Liver (tissue), 9 donors: ENCODE data around the gene REXO1. TPM values are rescaled to one million over a fixed set of nuclear protein-coding genes. Genes with fewer than 3 reads are reported as not detected.

Experiments used
- DNase-seq: peaks from one replicate; pipeline ENCODE4 v3.0.0-alpha.2; 2017; ENCODE audit warnings: low spot score
- H3K27ac ChIP-seq, 2 donors: one replicate each; pipeline ENCODE4 v1.7.0; 2013; ENCODE audit warnings: inconsistent platforms in 2 of 2, low read length in 2 of 2, control low read depth in 1 of 2, low read depth in 1 of 2, mild to moderate bottlenecking in 1 of 2
- H3K27me3 ChIP-seq, 4 donors: one replicate each; pipeline versions ENCODE4 v1.6.1 to v1.7.0; 2013; ENCODE audit warnings: low read length in 3 of 4, inconsistent platforms in 1 of 4, mild to moderate bottlenecking in 1 of 4, moderate library complexity in 1 of 4; ENCODE audit not compliant: control insufficient read depth in 4 of 4, insufficient read depth in 4 of 4
- H3K36me3 ChIP-seq, 4 donors: one replicate each; pipeline versions ENCODE4 v1.6.1 to v1.7.0; 2013; ENCODE audit warnings: low read length in 3 of 4, mild to moderate bottlenecking in 3 of 4, low read depth in 1 of 4, moderate library complexity in 1 of 4; ENCODE audit not compliant: control insufficient read depth in 4 of 4, insufficient read depth in 3 of 4
- H3K4me1 ChIP-seq, 4 donors: one replicate each; pipeline versions ENCODE4 v1.6.1 to v1.7.0; 2013; ENCODE audit warnings: low read length in 3 of 4, mild to moderate bottlenecking in 3 of 4, moderate library complexity in 1 of 4; ENCODE audit not compliant: control insufficient read depth in 4 of 4, insufficient read depth in 4 of 4
- H3K4me3 ChIP-seq, 3 donors: one replicate each; pipeline versions ENCODE4 v1.6.1 to v1.7.0; 2013; ENCODE audit warnings: low read length in 3 of 3, control low read depth in 1 of 3, low read depth in 1 of 3, mild to moderate bottlenecking in 1 of 3
- H3K9ac ChIP-seq, 2 donors: one replicate each; pipeline ENCODE4 v1.7.0; 2013; ENCODE audit warnings: low read length in 2 of 2, mild to moderate bottlenecking in 2 of 2, moderate library complexity in 2 of 2, control low read depth in 1 of 2, low read depth in 1 of 2
- H3K9me3 ChIP-seq, 4 donors: one replicate each; pipeline versions ENCODE4 v1.6.1 to v1.7.0; 2013; ENCODE audit warnings: low read length in 3 of 4; ENCODE audit not compliant: control insufficient read depth in 4 of 4
- CTCF ChIP-seq: fragments of 150-350 bp; IDR thresholded peaks from 2 replicates; pipeline ENCODE4 v1.5.1; 2017; ENCODE audit warnings: improper control_type of control experiment, low read depth, low read length; ENCODE audit not compliant: missing input control
- FOXA1 ChIP-seq: IDR thresholded peaks from 2 replicates; pipeline ENCODE4 v1.6.1; 2016; ENCODE audit warnings: antibody characterized with exemption
- FOXA2 ChIP-seq: IDR thresholded peaks from 2 replicates; pipeline ENCODE4 v1.6.1; 2016; ENCODE audit warnings: antibody characterized with exemption
- HNF4A ChIP-seq, 2 donors: conservative IDR thresholded peaks; 2 replicates each; pipeline ENCODE4 v1.6.1; 2016; ENCODE audit warnings: antibody characterized with exemption in 2 of 2, mild to moderate bottlenecking in 2 of 2
- HNF4G ChIP-seq: IDR thresholded peaks from 2 replicates; pipeline ENCODE4 v1.6.1; 2016; ENCODE audit warnings: antibody characterized with exemption
- JUND ChIP-seq, 2 donors: IDR thresholded peaks; 2 replicates each; pipeline ENCODE4 v1.6.1; 2016; ENCODE audit warnings: antibody characterized with exemption in 2 of 2
- MAX ChIP-seq: IDR thresholded peaks from 2 replicates; pipeline ENCODE4 v1.6.1; 2016; ENCODE audit warnings: antibody characterized with exemption
- NR2F2 ChIP-seq: IDR thresholded peaks from 2 replicates; pipeline ENCODE4 v1.6.1; 2016; ENCODE audit warnings: antibody characterized with exemption
- RXRA ChIP-seq, 2 donors: IDR thresholded peaks; 2 replicates each; pipeline ENCODE4 v1.6.1; 2017 to 2018; ENCODE audit warnings: antibody characterized with exemption in 2 of 2, mild to moderate bottlenecking in 1 of 2
- SP1 ChIP-seq: IDR thresholded peaks from 2 replicates; pipeline ENCODE4 v1.6.1; 2018; ENCODE audit warnings: antibody characterized with exemption, mild to moderate bottlenecking
- TAF1 ChIP-seq: conservative IDR thresholded peaks from 2 replicates; pipeline ENCODE4 v1.6.1; 2016; ENCODE audit warnings: antibody characterized with exemption, mild to moderate bottlenecking
- YY1 ChIP-seq: IDR thresholded peaks from 2 replicates; pipeline ENCODE4 v1.6.1; 2016; ENCODE audit warnings: antibody characterized with exemption, mild to moderate bottlenecking
- ZBTB33 ChIP-seq: IDR thresholded peaks from 2 replicates; pipeline ENCODE4 v1.6.1; 2016; ENCODE audit warnings: antibody characterized with exemption
- WGBS: extraction: QIAGEN DNeasy Blood & Tissue Kit; methylation state at CpG from one replicate; pipeline ENCODE4 v1.1.7; 2013; 5-methylcytosine and 5-hydroxymethylcytosine counted together
- polyA plus RNA-seq, 2 donors: library from polyadenylated mRNA; stranded (reverse) in 1 of 2; unstranded in 1 of 2; fragments of 200-250 nt in 1 of 2; fragments of >200 nt in 1 of 2; fragmentation: Nextera tagmentation in 1 of 2; extraction: Ambion mirVana in 1 of 2; gene quantifications; one replicate each; pipeline versions ENCODE4 v1.2.1 to v1.2.3, GENCODE V29; 2013 to 2015
- total RNA-seq, 2 donors: library from RNA; depleted of rRNA; stranded (reverse); fragments of >200 nt; gene quantifications; one replicate each; pipeline ENCODE4 v1.2.3, GENCODE V29; 2014
- donor health status: healthy.
- donor health status: healthy.
- donor health status: healthy.
- donor health status: healthy.
- donor health status: healthy.

Gene REXO1
- total and polyA plus RNA-seq, 4 donors, result 2.0 to 11.5 (median 9.2) TPM

- TF ChIP-seq CTCF, result peak; percentile 90
Observed at GRCh38 chr19:1853295-1854038, 5.2 kb upstream of the REXO1 start (continued).

GRCh38 chr19:1852581-1853128, 4.4 kb upstream of the REXO1 start:
- WGBS, result 82% methylated on average over 9 of the region's 9 CpGs
- Histone ChIP-seq H3K27ac (no peak overlapping the region), H3K36me3 (peaks cover 0 to 2% (median 0%) of the 10 kb centered on the region in 4 donors), H3K9ac (no peak overlapping the region), H3K4me1 (peaks cover 16 to 36% (median 27%) of the 10 kb centered on the region in 4 donors), H3K4me3 (no peak overlapping the region), H3K27me3 (no peaks in the 10 kb centered on the region), H3K9me3 (no peaks in the 10 kb centered on the region)
- TF ChIP-seq YY1 (no peak), FOXA2 (no peak), NR2F2 (no peak), HNF4G (no peak), HNF4A (conservative IDR thresholded peaks at IDR 0.05) (no peak), RXRA (IDR thresholded peaks at IDR 0.05) (no peak), MAX (no peak), SP1 (no peak), CTCF (no peak), TAF1 (no peak), FOXA1 (no peak), JUND (IDR thresholded peaks at IDR 0.05) (no peak), ZBTB33 (no peak)
- DNase-seq, result no peak
